Measurements from ENCODE around the gene FGD5. TPM values are rescaled to one million over a fixed set of nuclear protein-coding genes. Genes with fewer than 3 reads are reported as not detected.

The FGD5 gene
- total and polyA plus RNA-seq, 2 experiments from 2014 or later, result 0.59 to 1.1 TPM

GRCh38 chr3:14918356-14918860, 99.6 kb downstream of the FGD5 start:
- Histone ChIP-seq H3K9me3 (ENCODE audit: low read depth) (no peaks in the 10 kb centered on the region), H3K4me3 (no peak overlapping the region), H3K27me3 (no peaks in the 10 kb centered on the region), H3K4me1 (ENCODE audit: low read depth) (no peaks in the 10 kb centered on the region), H3K36me3 (no peaks in the 10 kb centered on the region), H3K27ac (no peak overlapping the region)
- no peak for DNase-seq (ENCODE audit: low read depth in 1 of 2, low spot score in 1 of 2)
- no peak for TF ChIP-seq CTCF (IDR thresholded peaks at IDR 0.05; ENCODE audit: low read depth, low read length)

DNA sequence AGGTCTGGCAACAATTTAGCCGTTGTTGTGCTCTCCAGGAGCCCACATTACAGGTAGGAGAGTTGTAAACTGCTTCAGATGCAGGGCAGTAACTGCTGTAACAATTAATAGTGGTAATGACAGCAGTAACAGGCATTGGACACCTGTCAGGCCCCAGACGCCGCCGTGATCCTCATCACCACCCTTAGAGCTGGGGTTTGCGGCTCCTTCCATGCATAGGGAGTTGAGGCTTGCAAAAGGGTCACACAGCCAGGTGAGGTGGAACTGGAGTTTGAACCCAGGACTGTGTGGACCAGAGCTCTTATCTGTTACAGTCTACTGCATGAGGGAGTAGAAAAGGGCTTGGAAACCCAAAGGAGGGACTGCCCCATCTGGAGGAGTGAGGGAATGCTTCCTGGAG, 101.8 kb downstream of the FGD5 start:
- Histone ChIP-seq H3K4me1 (ENCODE audit: low read depth) (no peaks in the 10 kb centered on the region), H3K36me3 (no peaks in the 10 kb centered on the region), H3K27me3 (no peaks in the 10 kb centered on the region), H3K27ac (no peak overlapping the region), H3K4me3 (no peak overlapping the region), H3K9me3 (ENCODE audit: low read depth) (no peaks in the 10 kb centered on the region)
- no peak for DNase-seq (ENCODE audit: low read depth in 1 of 2, low spot score in 1 of 2)
- no peak for TF ChIP-seq CTCF (IDR thresholded peaks at IDR 0.05; ENCODE audit: low read depth, low read length)

- H3K4me1 ChIP-seq (ENCODE audit: low read depth), result no peaks in the 10 kb centered on the region
- no peak overlapping the region for H3K27ac ChIP-seq
- H3K36me3 ChIP-seq, result no peaks in the 10 kb centered on the region
- peak; percentile 93 for TF ChIP-seq CTCF (IDR thresholded peaks at IDR 0.05; ENCODE audit: low read depth, low read length)
- peak; percentile 92 to 94 for DNase-seq (ENCODE audit: low read depth in 1 of 2, low spot score in 1 of 2)
- no peaks in the 10 kb centered on the region for H3K9me3 ChIP-seq (ENCODE audit: low read depth)
- no peak overlapping the region for H3K4me3 ChIP-seq
- H3K27me3 ChIP-seq, result no peaks in the 10 kb centered on the region
Observed at GRCh38 chr3:14921034-14921616, 102.4 kb downstream of the FGD5 start.

DNA sequence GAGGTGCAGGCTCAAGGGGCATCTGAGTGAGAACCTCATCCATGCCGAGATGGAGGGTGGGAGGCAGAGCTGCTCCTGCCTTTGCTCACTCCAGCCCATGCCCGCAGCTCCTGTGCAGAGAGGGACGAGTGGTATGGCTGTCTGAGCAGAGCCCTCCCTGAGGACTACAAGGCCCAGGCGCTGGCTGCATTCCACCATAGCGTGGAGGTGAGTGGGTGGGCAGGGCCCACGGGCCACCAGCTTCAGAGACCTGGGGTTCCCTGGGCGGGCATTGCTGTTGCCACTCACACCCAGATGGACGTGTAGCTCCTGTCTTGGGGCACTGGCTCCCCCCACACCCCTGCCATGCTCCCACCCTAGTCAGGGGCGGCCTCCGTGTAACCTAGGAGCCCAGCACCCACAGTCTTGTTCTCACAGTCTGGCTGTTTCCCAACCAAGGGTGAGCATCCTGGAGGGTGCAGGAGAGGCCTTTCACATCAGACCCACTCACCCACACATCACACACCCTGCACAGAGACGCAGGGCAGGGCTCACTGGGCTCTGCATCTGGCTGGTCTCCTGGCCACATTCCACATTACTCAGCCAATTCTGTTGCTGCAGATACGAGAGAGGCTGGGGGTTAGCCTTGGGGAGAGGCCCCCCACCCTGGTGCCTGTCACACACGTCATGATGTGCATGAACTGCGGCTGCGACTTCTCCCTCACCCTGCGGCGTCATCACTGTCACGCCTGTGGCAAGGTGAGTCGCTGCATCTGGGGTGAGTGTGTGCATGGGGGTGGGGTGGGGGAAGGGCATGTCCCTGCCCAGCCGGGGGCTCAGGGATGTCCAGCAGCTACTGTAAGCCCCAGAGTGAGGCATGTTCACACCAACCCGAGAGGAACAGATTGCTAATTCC, 103.3 kb downstream of the FGD5 start:
- H3K9me3 ChIP-seq (ENCODE audit: low read depth), result no peaks in the 10 kb centered on the region
- H3K36me3 ChIP-seq, result no peaks in the 10 kb centered on the region
- no peak overlapping the region for H3K4me3 ChIP-seq
- H3K4me1 ChIP-seq (ENCODE audit: low read depth), result no peaks in the 10 kb centered on the region
- no peaks in the 10 kb centered on the region for H3K27me3 ChIP-seq
- no peak for TF ChIP-seq CTCF (IDR thresholded peaks at IDR 0.05; ENCODE audit: low read depth, low read length)
- no peak overlapping the region for H3K27ac ChIP-seq
- no peak for DNase-seq (ENCODE audit: low read depth in 1 of 2, low spot score in 1 of 2)

DNA sequence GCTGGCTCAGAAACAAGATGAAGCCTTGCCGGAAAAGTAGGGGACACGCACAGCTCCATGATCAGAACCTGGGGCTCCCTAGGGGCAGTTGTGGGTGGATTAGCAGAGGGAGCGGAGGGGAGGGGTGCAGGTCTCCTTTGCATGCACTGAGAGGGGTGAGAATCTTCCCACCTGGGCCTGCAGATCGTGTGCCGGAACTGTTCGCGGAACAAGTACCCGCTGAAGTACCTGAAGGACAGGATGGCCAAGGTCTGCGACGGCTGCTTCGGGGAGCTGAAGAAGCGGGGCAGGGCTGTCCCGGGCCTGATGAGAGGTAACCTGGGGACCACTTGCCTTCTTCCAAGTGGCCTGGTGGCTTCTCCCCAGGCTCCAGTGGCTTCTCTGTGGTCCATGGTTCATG, 104.1 kb downstream of the FGD5 start:
- no peaks in the 10 kb centered on the region for H3K9me3 ChIP-seq (ENCODE audit: low read depth)
- H3K27ac ChIP-seq, result no peak overlapping the region
- H3K4me1 ChIP-seq (ENCODE audit: low read depth), result no peaks in the 10 kb centered on the region
- no peaks in the 10 kb centered on the region for H3K36me3 ChIP-seq
- no peaks in the 10 kb centered on the region for H3K27me3 ChIP-seq
- no peak overlapping the region for H3K4me3 ChIP-seq
- no peak for DNase-seq (ENCODE audit: low read depth in 1 of 2, low spot score in 1 of 2)
- no peak for TF ChIP-seq CTCF (IDR thresholded peaks at IDR 0.05; ENCODE audit: low read depth, low read length)
